Measurements from ENCODE around the gene C17orf75. TPM values are rescaled to one million over a fixed set of nuclear protein-coding genes. Genes with fewer than 3 reads are reported as not detected.

Gene C17orf75
- total and polyA plus RNA-seq, 2 donors (not counting 1 experiment from before 2014, with no cell fraction given): 16.4 to 30.2 TPM

GRCh38 chr17:32315171-32315570, 26.8 kb downstream of the C17orf75 start:
- Histone ChIP-seq H3K4me2 (ENCODE audit: extremely low read depth, insufficient read depth, low read length) (no peak overlapping the region), H3K79me2 (ENCODE audit: control insufficient read depth, insufficient read depth, low read length) (no peaks in the 10 kb centered on the region), H3K27me3 (ENCODE audit: control insufficient read depth, insufficient read depth, low read length) (peaks cover 5% of the 10 kb centered on the region), H4K20me1 (ENCODE audit: control insufficient read depth, extremely low read depth, insufficient read depth, low read length) (no peaks in the 10 kb centered on the region), H3K9me3 (ENCODE audit: control insufficient read depth, insufficient read depth, low read depth, low read length) (no peaks in the 10 kb centered on the region), H3K36me3 (ENCODE audit: control insufficient read depth, insufficient read depth, low read length) (no peaks in the 10 kb centered on the region), H3K4me1 (ENCODE audit: control insufficient read depth, extremely low read depth, insufficient read depth, low read length) (no peaks in the 10 kb centered on the region), H3K4me3 (replicated peaks in 1 of 4; ENCODE audit: control extremely low read depth in 1 of 4, insufficient read depth in 1 of 4, low read depth in 3 of 4, low read length in 4 of 4) (no peak overlapping the region), H3K9ac (ENCODE audit: insufficient read depth, low read length) (no peak overlapping the region), H3K27ac (ENCODE audit: insufficient read depth, low read length) (no peak overlapping the region), H2AFZ (ENCODE audit: low read length) (no peak overlapping the region)
- DNase-seq (ENCODE audit: low read depth in 2 of 2): no peak
- no peak for TF ChIP-seq EZH2 (IDR thresholded peaks at IDR 0.05; ENCODE audit: low read length, missing control alignments)
- no peak for TF ChIP-seq CTCF (conservative IDR thresholded peaks at IDR 0.05 in 1 of 2, IDR thresholded peaks at IDR 0.05 in 1 of 2; ENCODE audit: low read depth in 1 of 2, low read length in 2 of 2)

- Histone ChIP-seq H2AFZ (ENCODE audit: low read length) (no peak overlapping the region), H3K9ac (ENCODE audit: insufficient read depth, low read length) (no peak overlapping the region), H3K4me2 (ENCODE audit: extremely low read depth, insufficient read depth, low read length) (no peak overlapping the region), H3K27me3 (ENCODE audit: control insufficient read depth, insufficient read depth, low read length) (peaks cover 5% of the 10 kb centered on the region), H3K4me1 (ENCODE audit: control insufficient read depth, extremely low read depth, insufficient read depth, low read length) (no peaks in the 10 kb centered on the region), H4K20me1 (ENCODE audit: control insufficient read depth, extremely low read depth, insufficient read depth, low read length) (no peaks in the 10 kb centered on the region), H3K36me3 (ENCODE audit: control insufficient read depth, insufficient read depth, low read length) (no peaks in the 10 kb centered on the region), H3K79me2 (ENCODE audit: control insufficient read depth, insufficient read depth, low read length) (no peaks in the 10 kb centered on the region), H3K4me3 (replicated peaks in 1 of 4; ENCODE audit: control extremely low read depth in 1 of 4, insufficient read depth in 1 of 4, low read depth in 3 of 4, low read length in 4 of 4) (no peak overlapping the region), H3K27ac (ENCODE audit: insufficient read depth, low read length) (no peak overlapping the region), H3K9me3 (ENCODE audit: control insufficient read depth, insufficient read depth, low read depth, low read length) (no peaks in the 10 kb centered on the region)
- TF ChIP-seq EZH2 (IDR thresholded peaks at IDR 0.05; ENCODE audit: low read length, missing control alignments): no peak
- no peak for TF ChIP-seq CTCF (conservative IDR thresholded peaks at IDR 0.05 in 1 of 2, IDR thresholded peaks at IDR 0.05 in 1 of 2; ENCODE audit: low read depth in 1 of 2, low read length in 2 of 2)
- no peak for DNase-seq (ENCODE audit: low read depth in 2 of 2)
Observed at GRCh38 chr17:32314636-32315035, 27.3 kb downstream of the C17orf75 start.

GRCh38 chr17:32311028-32311536, 30.9 kb downstream of the C17orf75 start:
- Histone ChIP-seq H3K4me1 (ENCODE audit: control insufficient read depth, extremely low read depth, insufficient read depth, low read length) (no peaks in the 10 kb centered on the region), H3K9me3 (ENCODE audit: control insufficient read depth, insufficient read depth, low read depth, low read length) (no peaks in the 10 kb centered on the region), H4K20me1 (ENCODE audit: control insufficient read depth, extremely low read depth, insufficient read depth, low read length) (no peaks in the 10 kb centered on the region), H3K79me2 (ENCODE audit: control insufficient read depth, insufficient read depth, low read length) (no peaks in the 10 kb centered on the region), H3K27ac (ENCODE audit: insufficient read depth, low read length) (no peak overlapping the region), H2AFZ (ENCODE audit: low read length) (no peak overlapping the region), H3K4me3 (replicated peaks in 1 of 4; ENCODE audit: control extremely low read depth in 1 of 4, insufficient read depth in 1 of 4, low read depth in 3 of 4, low read length in 4 of 4) (peak overlapping the region in 1 of 4 experiments; percentile 20), H3K4me2 (ENCODE audit: extremely low read depth, insufficient read depth, low read length) (peak overlapping the region; percentile 64), H3K9ac (ENCODE audit: insufficient read depth, low read length) (no peak overlapping the region), H3K36me3 (ENCODE audit: control insufficient read depth, insufficient read depth, low read length) (no peaks in the 10 kb centered on the region), H3K27me3 (ENCODE audit: control insufficient read depth, insufficient read depth, low read length) (peaks cover 7% of the 10 kb centered on the region)
- DNase-seq (ENCODE audit: low read depth in 2 of 2): no peak
- no peak for TF ChIP-seq CTCF (conservative IDR thresholded peaks at IDR 0.05 in 1 of 2, IDR thresholded peaks at IDR 0.05 in 1 of 2; ENCODE audit: low read depth in 1 of 2, low read length in 2 of 2)

All from fibroblast of lung (primary cell).